HUES6 (cell line): ENCODE data around the gene PRG3.

ENCODE experiments used
- H3K27ac ChIP-seq: 2 replicates; pipeline ENCODE4 v1.7.0; 2013; ENCODE audit warnings: low read depth, mild to moderate bottlenecking, low read length, inconsistent platforms
- H3K27me3 ChIP-seq: 2 replicates; pipeline ENCODE4 v1.6.1; 2013; ENCODE audit warnings: low read length; ENCODE audit not compliant: control insufficient read depth, insufficient read depth
- H3K36me3 ChIP-seq: 2 replicates; pipeline ENCODE4 v1.6.1; 2013; ENCODE audit warnings: low read length; ENCODE audit not compliant: control insufficient read depth, insufficient read depth
- H3K4me1 ChIP-seq: 2 replicates; pipeline ENCODE4 v1.6.1; 2013; ENCODE audit warnings: low read length; ENCODE audit not compliant: control insufficient read depth, insufficient read depth
- H3K4me3 ChIP-seq: 2 replicates; pipeline ENCODE4 v1.5.1; 2013; ENCODE audit warnings: low read depth, low read length
- H3K9ac ChIP-seq: one replicate; pipeline ENCODE4 v1.6.1; 2013; ENCODE audit warnings: mild to moderate bottlenecking, low read length
- H3K9me3 ChIP-seq: 2 replicates; pipeline ENCODE4 v1.6.1; 2013; ENCODE audit warnings: low read depth, low read length; ENCODE audit not compliant: control insufficient read depth, insufficient read depth

PRG3 gene

GRCh38 chr11:57336111-57336666 lies 44.8 kb downstream of the PRG3 start:
- H3K27me3 ChIP-seq, result peaks cover 4% of the 10 kb centered on the region; the same call in 1 of the 2 replicates
- no peak overlapping the region for H3K27ac ChIP-seq
- H3K9me3 ChIP-seq, result no peaks in the 10 kb centered on the region
- peaks cover 32% of the 10 kb centered on the region for H3K4me1 ChIP-seq
- peaks cover 35% of the 10 kb centered on the region for H3K36me3 ChIP-seq
- peak overlapping the region; percentile 66 for H3K9ac ChIP-seq
- H3K4me3 ChIP-seq, result peak overlapping the region; percentile 77

- peak within 1 kb of the TSS; percentile 87; the same call in 1 of the 2 replicates for H3K27ac ChIP-seq
- H3K9ac ChIP-seq, result peak within 1 kb of the TSS; percentile 89
- H3K9me3 ChIP-seq, result no peaks in the 10 kb centered on the region
- peaks cover 32% of the 10 kb centered on the region for H3K4me1 ChIP-seq
- H3K27me3 ChIP-seq, result peaks cover 4% of the 10 kb centered on the region; the same call in 1 of the 2 replicates
- peak within 1 kb of the TSS; percentile 77 for H3K4me3 ChIP-seq
- H3K36me3 ChIP-seq, result peaks cover 42% of the 10 kb centered on the region
These were observed 45.4 kb downstream of the PRG3 start, which contains the start of gene SSRP1 for GRCh38 chr11:57335343-57336110. Gene SSRP1, minus strand, starts transcription at chr11:57335892. Its CDS starts 771 bp downstream, at chr11:57335121.

DNA sequence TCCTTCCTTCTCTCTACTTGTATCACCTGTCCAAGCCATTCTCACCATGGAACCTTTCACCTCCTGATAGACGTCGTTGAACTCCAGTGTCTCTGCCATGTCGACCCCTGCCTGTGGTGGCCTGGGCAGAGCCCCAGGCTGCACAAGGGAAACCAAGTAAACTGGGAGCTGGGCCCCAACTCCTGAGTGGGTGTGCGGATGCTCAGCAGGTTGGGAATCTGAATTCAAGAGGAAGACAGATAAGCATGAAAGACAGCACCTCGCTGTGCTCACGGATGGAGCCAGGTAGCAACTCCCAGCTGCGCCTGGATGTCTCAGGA lies 46.0 kb downstream of the PRG3 start:
- H3K27ac ChIP-seq, result peak overlapping the region; percentile 87; the same call in 1 of the 2 replicates
- peaks cover 27% of the 10 kb centered on the region for H3K4me1 ChIP-seq
- H3K9me3 ChIP-seq, result no peaks in the 10 kb centered on the region
- peak overlapping the region; percentile 89 for H3K9ac ChIP-seq
- H3K27me3 ChIP-seq, result peaks cover 4% of the 10 kb centered on the region; the same call in 1 of the 2 replicates
- peak overlapping the region; percentile 77 for H3K4me3 ChIP-seq
- peaks cover 47% of the 10 kb centered on the region for H3K36me3 ChIP-seq

- Histone ChIP-seq H3K9ac (no peak overlapping the region), H3K27me3 (no peaks in the 10 kb centered on the region), H3K4me1 (peaks cover 17% of the 10 kb centered on the region), H3K27ac (no peak overlapping the region), H3K36me3 (peaks cover 69% of the 10 kb centered on the region), H3K9me3 (no peaks in the 10 kb centered on the region), H3K4me3 (no peak overlapping the region)
These were observed 48.1 kb downstream of the PRG3 start for GRCh38 chr11:57332694-57333440.

DNA sequence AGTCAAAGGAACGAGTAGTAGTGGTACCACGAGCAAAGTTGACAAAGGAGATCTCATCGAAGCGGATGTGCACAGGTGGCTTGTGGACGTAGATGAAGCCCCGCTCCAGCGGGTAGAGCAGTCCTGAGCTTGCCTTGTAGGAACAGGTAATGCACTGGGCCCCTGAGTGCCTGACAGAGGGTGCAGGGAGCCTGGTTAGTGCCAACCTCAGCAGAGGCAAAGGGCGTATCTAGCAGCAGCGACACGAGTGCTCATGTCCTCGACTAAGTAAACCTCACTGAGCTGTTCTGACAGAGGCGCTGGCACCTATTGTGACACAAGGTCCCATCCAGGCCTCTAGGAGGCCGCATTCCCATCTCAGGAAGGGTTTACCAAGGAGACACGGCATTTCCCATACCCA lies 49.2 kb downstream of the PRG3 start:
- no peak overlapping the region for H3K4me3 ChIP-seq
- no peak overlapping the region for H3K27ac ChIP-seq
- H3K36me3 ChIP-seq, result peaks cover 80% of the 10 kb centered on the region
- peaks cover 16% of the 10 kb centered on the region for H3K4me1 ChIP-seq
- no peaks in the 10 kb centered on the region for H3K9me3 ChIP-seq
- no peak overlapping the region for H3K9ac ChIP-seq
- no peaks in the 10 kb centered on the region for H3K27me3 ChIP-seq

DNA sequence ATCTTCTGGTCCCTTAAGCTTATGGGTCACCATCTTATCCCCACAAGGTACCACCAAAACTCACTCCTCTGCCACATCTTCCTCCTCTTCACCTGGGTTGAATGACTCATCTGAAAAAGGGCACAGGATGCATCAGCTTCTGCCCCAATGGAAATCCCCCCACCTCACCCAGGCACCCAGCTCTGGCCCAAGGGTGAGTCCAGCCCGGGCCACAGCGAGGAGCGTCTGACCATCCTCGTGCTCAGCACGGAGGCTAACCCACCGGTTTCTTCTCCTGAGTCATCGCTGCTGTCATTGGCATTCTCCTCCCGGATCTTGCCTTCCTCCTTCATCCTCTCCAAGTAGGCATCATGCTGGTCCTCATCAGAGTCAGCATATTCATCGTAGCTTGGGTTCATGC lies 50.9 kb downstream of the PRG3 start:
- H3K27me3 ChIP-seq, result no peaks in the 10 kb centered on the region

DNA sequence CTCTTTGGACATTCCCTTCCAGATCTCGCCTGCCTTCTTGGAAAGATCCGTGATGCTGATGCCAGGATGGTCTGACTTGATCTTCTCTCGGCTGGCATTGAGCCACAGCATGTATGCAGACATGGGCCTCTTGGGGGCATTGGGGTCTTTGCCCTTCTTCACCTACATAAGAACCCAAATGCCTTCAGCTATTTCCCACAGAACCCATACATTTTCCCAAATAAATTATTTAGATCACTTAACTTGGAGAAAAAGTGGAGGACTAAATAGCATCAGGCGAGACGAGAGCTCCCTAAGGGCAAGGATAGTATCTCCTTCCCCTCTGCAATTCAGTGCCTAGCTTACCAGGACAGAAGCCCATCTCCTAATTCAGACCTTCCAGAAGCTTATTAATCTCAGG lies 53.2 kb downstream of the PRG3 start:
- Histone ChIP-seq H3K9ac (no peak overlapping the region), H3K9me3 (no peaks in the 10 kb centered on the region), H3K27ac (no peak overlapping the region), H3K4me1 (peaks cover 20% of the 10 kb centered on the region), H3K27me3 (no peaks in the 10 kb centered on the region), H3K4me3 (no peak overlapping the region), H3K36me3 (peaks cover 70% of the 10 kb centered on the region)

More for the DNA sequence above, 50.9 kb downstream of the PRG3 start:
- Histone ChIP-seq H3K9me3 (no peaks in the 10 kb centered on the region), H3K27ac (no peak overlapping the region), H3K9ac (no peak overlapping the region), H3K4me3 (no peak overlapping the region), H3K36me3 (peaks cover 90% of the 10 kb centered on the region), H3K4me1 (peaks cover 21% of the 10 kb centered on the region)
